Activated T-helper 2 cell treated with anti-CD3 and anti-CD28 coated beads, Interferon-gamma antibody, Interleukin-2, Interleukin-4, amounts not matched to agents 10 μg/mL and 5 μg/mL and 100 μg/mL, durations not matched to agents 14 hours and 24 hours and 36 hours (primary cell): Measurements from ENCODE around the gene ARHGEF4. TPM values are rescaled to one million over a fixed set of nuclear protein-coding genes. Genes with fewer than 3 reads are reported as not detected.

Experiments
- DNase-seq: peaks from one replicate; pipeline ENCODE4 v3.0.0; 2021; ENCODE audit warnings: low spot score
- H3K27ac Mint-ChIP-seq: one replicate; pipeline ENCODE4 v1.8.0; 2021; ENCODE audit warnings: mixed read lengths
- H3K27me3 Mint-ChIP-seq: one replicate; pipeline ENCODE4 v1.8.0; 2021; ENCODE audit warnings: low read depth, mixed read lengths
- H3K36me3 Mint-ChIP-seq: one replicate; pipeline ENCODE4 v1.8.0; 2021; ENCODE audit warnings: low read depth, mixed read lengths
- H3K4me1 Mint-ChIP-seq: one replicate; pipeline ENCODE4 v1.8.0; 2021; ENCODE audit warnings: low read depth, mixed read lengths
- H3K4me3 Mint-ChIP-seq: one replicate; pipeline ENCODE4 v1.8.0; 2021; ENCODE audit warnings: low read depth, mild to moderate bottlenecking, moderate library complexity, mixed read lengths
- H3K9me3 Mint-ChIP-seq: one replicate; pipeline ENCODE4 v1.8.0; 2021; ENCODE audit warnings: mixed read lengths
- intact Hi-C: fragments of 100-400 bp; cut with micrococcal nuclease; formaldehyde crosslinking; loops from one replicate; pipeline ENCODE4 v1.15.1; 2023
- total RNA-seq: library from RNA; stranded (reverse); gene quantifications from 2 replicates; pipeline ENCODE4 v1.2.3, GENCODE V29; 2022

ARHGEF4 gene
- total RNA-seq, 1 donor from 2014 or later, result 0.11 TPM

- Mint-ChIP-seq H3K9me3 (no peaks in the 10 kb centered on the region), H3K27me3 (peaks cover 4% of the 10 kb centered on the region), H3K27ac (no peak overlapping the region), H3K4me1 (peaks cover 15% of the 10 kb centered on the region), H3K36me3 (peaks cover 17% of the 10 kb centered on the region), H3K4me3 (no peak overlapping the region)
- intact Hi-C loops, result no loop called here
- DNase-seq, result no peak
These were observed 208.0 kb downstream of the ARHGEF4 start for GRCh38 chr2:131044757-131045150.

DNA sequence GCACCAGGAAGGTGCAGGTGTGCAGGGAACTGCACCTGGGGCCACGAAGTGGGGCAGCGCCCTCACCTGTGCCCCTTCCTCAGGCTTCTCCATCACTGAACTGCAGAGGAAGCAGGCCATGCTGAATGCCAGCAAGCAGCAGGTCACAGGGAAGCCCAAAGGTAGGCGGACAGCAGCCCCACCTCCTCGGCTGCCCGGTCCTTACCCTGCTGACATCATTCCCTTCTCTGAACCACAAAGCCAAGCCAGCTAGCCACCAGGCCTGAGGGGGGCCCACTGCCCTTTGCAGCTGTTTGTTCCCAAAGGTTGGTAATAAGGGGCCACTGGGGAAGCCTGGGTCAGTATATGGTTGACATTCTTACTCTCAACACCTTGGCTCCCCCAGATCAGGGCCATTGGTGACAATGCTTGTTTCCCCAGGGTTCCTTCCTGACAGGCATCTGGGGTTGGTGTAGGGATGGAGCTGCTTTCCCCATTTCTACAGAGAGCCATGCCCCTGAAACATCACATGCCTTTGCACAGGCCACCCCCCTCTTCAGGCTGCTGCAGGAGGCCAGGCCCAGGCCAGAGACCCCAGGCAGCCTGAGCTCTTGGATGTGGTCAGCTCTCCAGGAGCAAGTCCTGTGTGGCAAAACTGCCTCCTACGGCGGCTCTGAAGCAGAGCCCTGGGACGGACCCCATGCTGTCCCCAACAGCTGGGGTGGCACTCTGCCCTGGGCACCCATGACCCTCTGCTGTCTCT lies 208.7 kb downstream of the ARHGEF4 start:
- intact Hi-C loops, result no loop called here
- Mint-ChIP-seq H3K36me3 (peaks cover 20% of the 10 kb centered on the region), H3K4me1 (peaks cover 15% of the 10 kb centered on the region), H3K9me3 (no peaks in the 10 kb centered on the region), H3K4me3 (no peak overlapping the region), H3K27ac (no peak overlapping the region), H3K27me3 (peaks cover 4% of the 10 kb centered on the region)
- no peak for DNase-seq

GRCh38 chr2:131046028-131046917 lies 209.6 kb downstream of the ARHGEF4 start:
- DNase-seq, result no peak
- no peak overlapping the region for H3K27ac Mint-ChIP-seq

DNA sequence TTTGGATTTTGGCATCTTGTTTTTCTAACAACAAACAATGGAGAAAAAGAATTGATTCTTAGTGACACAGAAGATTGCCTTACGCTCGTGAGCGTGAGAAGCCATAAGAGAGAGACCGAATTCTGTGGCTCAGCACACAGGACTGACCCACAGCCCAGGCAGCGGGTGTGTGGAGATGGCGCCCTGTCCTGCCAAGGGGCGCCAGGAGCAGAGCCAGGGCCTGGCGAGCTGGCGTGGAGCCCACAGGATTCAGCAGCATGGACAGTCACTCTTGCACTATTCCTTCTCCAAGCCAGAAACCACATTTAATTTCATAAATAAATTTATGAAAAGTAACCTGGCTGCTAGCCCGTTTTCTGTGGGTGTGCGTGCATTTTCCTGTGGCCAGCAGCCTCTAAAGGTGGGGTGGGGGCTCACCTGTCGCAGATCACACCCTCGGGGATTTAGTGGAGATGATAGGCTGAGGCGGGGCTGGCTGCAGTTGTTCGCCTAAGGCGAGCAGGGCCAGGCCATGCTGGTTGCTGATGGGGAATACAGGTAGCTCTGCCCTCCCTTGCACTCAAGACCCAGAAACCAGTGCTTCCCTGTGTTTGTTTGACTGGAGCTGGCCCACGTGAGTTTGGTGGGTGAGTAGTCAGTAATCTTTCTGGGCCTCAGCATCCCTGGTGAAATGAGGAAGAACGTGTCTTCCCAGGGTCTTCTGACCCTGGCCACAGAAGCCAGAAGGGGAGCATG lies 210.4 kb downstream of the ARHGEF4 start:
- intact Hi-C loops, result no loop called here

More at GRCh38 chr2:131046028-131046917, 209.6 kb downstream of the ARHGEF4 start:
- Mint-ChIP-seq H3K4me1 (peaks cover 9% of the 10 kb centered on the region), H3K9me3 (no peaks in the 10 kb centered on the region), H3K4me3 (no peak overlapping the region), H3K27me3 (no peaks in the 10 kb centered on the region), H3K36me3 (peaks cover 24% of the 10 kb centered on the region)
- intact Hi-C loops, result no loop called here

DNA sequence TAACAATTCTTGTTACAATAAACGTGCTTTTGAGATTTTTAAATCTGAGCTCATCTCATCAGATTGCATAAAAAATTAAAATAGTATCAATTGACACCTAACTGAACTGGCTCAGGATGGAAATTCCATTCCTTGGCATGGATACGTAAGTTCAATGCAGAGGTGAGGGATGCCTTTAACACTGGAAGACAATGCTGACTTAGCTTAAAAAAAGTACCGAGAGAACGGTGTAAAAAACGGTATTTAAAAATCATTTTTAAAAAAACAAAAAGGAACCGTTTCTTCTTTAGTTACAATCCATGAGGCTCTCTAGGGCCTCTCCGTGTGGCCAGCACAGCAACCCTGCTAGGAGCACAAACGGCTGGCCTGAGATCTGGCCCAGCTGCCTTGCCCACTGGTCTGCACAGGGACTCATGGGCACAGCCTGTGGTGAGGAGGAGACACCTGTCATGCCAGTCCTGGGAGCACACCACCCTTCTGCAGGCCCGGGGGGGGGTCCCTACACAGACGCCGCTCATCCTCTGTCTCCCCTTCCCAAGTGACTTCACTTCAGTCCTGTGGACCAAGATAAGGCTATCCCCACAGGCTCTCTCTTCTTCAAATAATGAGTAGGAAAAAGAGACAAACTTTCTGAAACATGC lies 211.3 kb downstream of the ARHGEF4 start:
- no peaks in the 10 kb centered on the region for H3K27me3 Mint-ChIP-seq
- no peaks in the 10 kb centered on the region for H3K4me1 Mint-ChIP-seq
- H3K9me3 Mint-ChIP-seq, result no peaks in the 10 kb centered on the region
- no peak overlapping the region for H3K4me3 Mint-ChIP-seq
- no peak overlapping the region for H3K27ac Mint-ChIP-seq
- intact Hi-C loops, result no loop called here
- no peak for DNase-seq
- H3K36me3 Mint-ChIP-seq, result peaks cover 42% of the 10 kb centered on the region

More for the DNA sequence above, 210.4 kb downstream of the ARHGEF4 start:
- no peak overlapping the region for H3K27ac Mint-ChIP-seq
- H3K36me3 Mint-ChIP-seq, result peaks cover 32% of the 10 kb centered on the region
- no peak overlapping the region for H3K4me3 Mint-ChIP-seq
- H3K9me3 Mint-ChIP-seq, result no peaks in the 10 kb centered on the region
- H3K27me3 Mint-ChIP-seq, result no peaks in the 10 kb centered on the region
- peaks cover 3% of the 10 kb centered on the region for H3K4me1 Mint-ChIP-seq
- DNase-seq, result no peak

DNA sequence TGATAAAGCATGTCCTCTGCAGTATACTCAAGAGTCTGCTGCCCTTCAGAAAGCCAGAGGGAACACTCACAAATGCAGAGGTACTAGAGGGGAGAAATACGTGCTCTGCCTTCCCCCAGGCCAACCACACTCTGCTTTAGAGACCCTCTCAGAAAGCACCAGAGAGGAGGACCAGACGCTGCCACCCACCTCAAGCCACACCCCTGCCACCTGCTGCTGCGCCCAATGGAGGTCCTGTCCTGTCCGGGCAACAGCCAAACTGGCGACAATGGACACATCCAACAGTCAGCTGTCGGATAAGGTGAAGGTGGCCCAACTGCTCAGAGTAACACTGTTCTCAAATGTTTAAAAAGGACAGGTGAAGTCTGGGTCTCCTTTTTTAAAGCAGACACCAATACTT lies 211.9 kb downstream of the ARHGEF4 start:
- DNase-seq, result no peak
- H3K27me3 Mint-ChIP-seq, result no peaks in the 10 kb centered on the region
- intact Hi-C loops, result no loop called here
- H3K9me3 Mint-ChIP-seq, result no peaks in the 10 kb centered on the region
- no peak overlapping the region for H3K4me3 Mint-ChIP-seq
- H3K36me3 Mint-ChIP-seq, result peaks cover 48% of the 10 kb centered on the region
- H3K4me1 Mint-ChIP-seq, result no peaks in the 10 kb centered on the region
- no peak overlapping the region for H3K27ac Mint-ChIP-seq

- Mint-ChIP-seq H3K9me3 (no peaks in the 10 kb centered on the region), H3K4me1 (no peaks in the 10 kb centered on the region), H3K4me3 (no peak overlapping the region), H3K27ac (no peak overlapping the region), H3K36me3 (peaks cover 48% of the 10 kb centered on the region), H3K27me3 (no peaks in the 10 kb centered on the region)
- intact Hi-C loops, result no loop called here
- no peak for DNase-seq
These were observed 212.5 kb downstream of the ARHGEF4 start for GRCh38 chr2:131049150-131049718.

- H3K27me3 Mint-ChIP-seq, result no peaks in the 10 kb centered on the region
- no peak overlapping the region for H3K27ac Mint-ChIP-seq
- H3K4me3 Mint-ChIP-seq, result no peak overlapping the region
- H3K4me1 Mint-ChIP-seq, result peaks cover 2% of the 10 kb centered on the region
- H3K36me3 Mint-ChIP-seq, result peaks cover 64% of the 10 kb centered on the region
- no peak for DNase-seq
- intact Hi-C loops, result no loop called here
- H3K9me3 Mint-ChIP-seq, result no peaks in the 10 kb centered on the region
These were observed 214.2 kb downstream of the ARHGEF4 start for GRCh38 chr2:131050896-131051295.

DNA sequence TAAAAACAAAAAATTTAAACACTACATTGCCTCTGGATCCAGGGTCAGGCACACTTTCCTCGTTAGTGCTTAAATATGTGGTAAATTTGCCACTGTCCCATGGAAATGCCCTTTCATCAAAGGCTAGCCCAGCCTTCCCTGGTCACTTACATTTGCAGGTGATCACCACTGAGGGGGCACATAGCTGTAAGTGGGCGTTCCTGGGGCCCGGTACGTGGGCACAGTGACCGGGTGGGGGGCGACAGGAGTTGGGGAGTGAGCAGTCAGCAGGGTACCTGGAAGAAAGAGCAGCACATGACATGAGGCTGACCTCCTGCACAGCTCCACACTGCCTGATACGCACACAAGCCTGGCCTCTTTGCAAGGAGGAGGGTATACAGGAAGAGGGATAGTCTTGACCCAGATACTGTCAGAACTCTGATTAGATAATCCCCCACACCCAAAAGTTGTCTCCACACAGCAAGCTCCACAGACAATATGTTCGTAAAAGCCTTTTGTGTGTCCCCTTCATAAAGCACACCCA lies 216.1 kb downstream of the ARHGEF4 start:
- Mint-ChIP-seq H3K4me3 (no peak overlapping the region), H3K4me1 (peaks cover 2% of the 10 kb centered on the region), H3K27me3 (no peaks in the 10 kb centered on the region), H3K27ac (no peak overlapping the region), H3K36me3 (peaks cover 74% of the 10 kb centered on the region), H3K9me3 (no peaks in the 10 kb centered on the region)
- intact Hi-C loops, result no loop called here
- no peak for DNase-seq

DNA sequence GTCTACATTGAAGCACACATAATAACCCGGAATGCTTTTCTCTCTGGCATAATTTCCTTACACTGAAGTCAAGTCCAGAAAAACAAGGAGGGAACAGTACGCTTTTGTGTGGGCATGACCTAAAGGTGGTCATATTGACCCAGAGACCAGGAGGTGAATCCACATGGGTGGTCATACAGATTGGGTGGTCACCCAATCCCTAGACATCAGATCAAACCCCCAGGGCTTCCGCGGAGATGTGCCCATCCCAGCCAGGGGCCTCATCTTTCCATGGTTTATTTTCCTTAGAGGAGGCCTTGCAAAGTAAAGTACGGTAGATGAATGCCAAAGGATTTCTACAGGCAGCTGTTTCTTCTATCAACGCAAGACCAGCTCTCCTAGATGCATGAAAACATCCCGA lies 217.8 kb downstream of the ARHGEF4 start:
- no peak for DNase-seq
- Mint-ChIP-seq H3K4me3 (no peak overlapping the region), H3K27ac (no peak overlapping the region), H3K9me3 (no peaks in the 10 kb centered on the region), H3K27me3 (no peaks in the 10 kb centered on the region), H3K36me3 (peaks cover 75% of the 10 kb centered on the region), H3K4me1 (peaks cover 2% of the 10 kb centered on the region)
- intact Hi-C loops, result no loop called here

GRCh38 chr2:131055169-131056065 lies 218.7 kb downstream of the ARHGEF4 start:
- intact Hi-C loops, result no loop called here
- DNase-seq, result no peak
- Mint-ChIP-seq H3K9me3 (no peaks in the 10 kb centered on the region), H3K4me3 (no peak overlapping the region), H3K36me3 (peaks cover 75% of the 10 kb centered on the region), H3K4me1 (peaks cover 2% of the 10 kb centered on the region), H3K27ac (peak overlapping the region; percentile 28), H3K27me3 (no peaks in the 10 kb centered on the region)
